Measurements from ENCODE around the gene SOX13. TPM values are rescaled to one million over a fixed set of nuclear protein-coding genes. Genes with fewer than 3 reads are reported as not detected.

SOX13 gene
- total RNA-seq, 1 donor from 2014 or later = 28.6 TPM

DNA sequence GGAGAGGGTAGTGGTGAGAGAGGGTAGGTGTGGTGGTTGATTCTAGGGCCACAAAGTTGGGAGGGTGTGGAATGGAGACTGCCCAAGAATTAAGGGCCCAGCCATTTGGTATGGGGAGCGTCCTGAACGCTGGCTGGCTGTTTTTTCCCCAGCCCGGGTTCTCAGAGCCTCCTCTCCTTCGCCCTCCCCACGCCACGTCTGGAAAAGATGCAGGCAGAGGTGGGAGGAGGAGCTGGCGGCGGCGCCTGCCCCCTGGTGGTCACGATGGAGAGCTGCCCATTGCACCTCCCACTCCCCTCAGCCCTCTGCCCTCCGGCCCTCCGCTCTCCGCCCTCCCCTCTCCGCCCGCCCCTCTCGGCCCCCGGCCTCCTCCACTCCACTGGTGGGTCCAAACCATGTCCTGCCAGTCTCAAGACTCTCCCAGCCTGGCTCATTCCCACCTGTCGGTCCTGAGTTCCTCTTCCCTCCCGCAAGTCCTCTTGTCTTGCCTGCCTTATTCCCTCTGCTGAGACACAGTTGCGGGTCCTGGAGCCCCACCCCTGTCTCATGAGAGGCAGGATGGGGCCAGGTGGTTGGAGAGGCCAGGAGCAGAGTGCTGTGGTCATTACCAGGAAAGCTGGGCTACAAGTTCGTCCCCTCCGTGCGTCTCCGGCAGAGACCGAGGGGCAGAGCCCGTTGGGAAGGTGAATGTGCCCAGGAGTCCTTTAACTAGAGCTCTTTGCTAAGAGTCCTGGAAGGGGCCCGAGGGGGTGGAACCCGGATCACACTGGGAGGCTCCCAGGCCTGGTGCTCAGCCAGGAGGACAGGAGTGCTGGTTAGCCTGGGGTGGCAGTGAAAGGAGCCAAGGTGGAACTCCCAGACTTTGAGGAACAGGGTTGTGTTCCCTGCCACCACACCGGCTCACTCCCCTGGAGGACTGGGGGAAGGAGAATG, 56.3 kb downstream of the SOX13 start:
- H3K9ac ChIP-seq = no peak overlapping the region

DNA sequence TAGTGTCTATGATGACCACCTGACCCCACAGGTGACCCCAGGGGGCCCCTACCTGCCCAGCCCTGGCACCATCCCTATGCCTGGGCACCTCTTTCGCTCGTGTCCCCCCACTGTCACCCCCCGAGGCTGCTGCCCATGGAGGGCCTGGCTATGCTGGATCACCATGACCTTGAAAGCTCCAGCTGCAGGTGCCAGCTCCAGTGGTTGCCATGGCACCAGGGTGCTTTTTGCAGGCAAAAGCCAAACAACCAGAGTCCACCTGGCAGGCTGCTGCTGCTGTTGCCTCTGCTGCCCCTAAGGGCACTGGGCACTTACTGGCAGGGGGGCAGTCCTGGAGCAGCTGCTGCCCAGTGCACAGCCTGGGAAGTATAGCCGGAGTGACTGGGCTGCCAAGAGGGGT, 57.3 kb downstream of the SOX13 start:
- H3K9me3 ChIP-seq (ENCODE audit: low read depth) = no peaks in the 10 kb centered on the region
- H3K4me3 ChIP-seq = no peak overlapping the region
- H3K4me2 ChIP-seq = no peak overlapping the region
- Mint-ChIP-seq H3K36me3 (peaks cover 7% of the 10 kb centered on the region), H3K27me3 (ENCODE audit: insufficient read depth, low read depth) (peaks cover 10% of the 10 kb centered on the region), H3K4me1 (peaks cover 40% of the 10 kb centered on the region), H3K27ac (no peak overlapping the region), H3K4me3 (no peak overlapping the region), H3K9me3 (no peaks in the 10 kb centered on the region)
- H2AFZ ChIP-seq (replicated peaks) = no peak overlapping the region
- no peak for DNase-seq (ENCODE audit: low spot score)
- H3K27me3 ChIP-seq = no peaks in the 10 kb centered on the region
- no peaks in the 10 kb centered on the region for H3K36me3 ChIP-seq
- H3K9ac ChIP-seq = no peak overlapping the region
- peaks cover 15% of the 10 kb centered on the region for H3F3A ChIP-seq (ENCODE audit: low read depth)
- TF ChIP-seq EZH2phosphoT487 (IDR thresholded peaks at IDR 0.05) = no peak
- TF ChIP-seq, protein P1, sequence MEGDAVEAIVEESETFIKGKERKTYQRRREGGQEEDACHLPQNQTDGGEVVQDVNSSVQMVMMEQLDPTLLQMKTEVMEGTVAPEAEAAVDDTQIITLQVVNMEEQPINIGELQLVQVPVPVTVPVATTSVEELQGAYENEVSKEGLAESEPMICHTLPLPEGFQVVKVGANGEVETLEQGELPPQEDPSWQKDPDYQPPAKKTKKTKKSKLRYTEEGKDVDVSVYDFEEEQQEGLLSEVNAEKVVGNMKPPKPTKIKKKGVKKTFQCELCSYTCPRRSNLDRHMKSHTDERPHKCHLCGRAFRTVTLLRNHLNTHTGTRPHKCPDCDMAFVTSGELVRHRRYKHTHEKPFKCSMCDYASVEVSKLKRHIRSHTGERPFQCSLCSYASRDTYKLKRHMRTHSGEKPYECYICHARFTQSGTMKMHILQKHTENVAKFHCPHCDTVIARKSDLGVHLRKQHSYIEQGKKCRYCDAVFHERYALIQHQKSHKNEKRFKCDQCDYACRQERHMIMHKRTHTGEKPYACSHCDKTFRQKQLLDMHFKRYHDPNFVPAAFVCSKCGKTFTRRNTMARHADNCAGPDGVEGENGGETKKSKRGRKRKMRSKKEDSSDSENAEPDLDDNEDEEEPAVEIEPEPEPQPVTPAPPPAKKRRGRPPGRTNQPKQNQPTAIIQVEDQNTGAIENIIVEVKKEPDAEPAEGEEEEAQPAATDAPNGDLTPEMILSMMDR (IDR thresholded peaks at IDR 0.05) = no peak
- TF ChIP-seq EZH2 (IDR thresholded peaks at IDR 0.05) = no peak
- peaks cover 3% of the 10 kb centered on the region for H4K20me1 ChIP-seq (ENCODE audit: low read depth)
- H3K4me1 ChIP-seq = peaks cover 14% of the 10 kb centered on the region
- H3K79me2 ChIP-seq (ENCODE audit: low read depth) = no peaks in the 10 kb centered on the region
- no peak overlapping the region for H3K27ac ChIP-seq

More for the DNA sequence above, 56.3 kb downstream of the SOX13 start:
- no peaks in the 10 kb centered on the region for H3K27me3 ChIP-seq
- peaks cover 3% of the 10 kb centered on the region for H4K20me1 ChIP-seq (ENCODE audit: low read depth)
- H3K36me3 Mint-ChIP-seq = peaks cover 9% of the 10 kb centered on the region
- H3K9me3 ChIP-seq (ENCODE audit: low read depth) = no peaks in the 10 kb centered on the region
- H3K4me3 Mint-ChIP-seq = peak overlapping the region; percentile 48
- H3K27me3 Mint-ChIP-seq (ENCODE audit: insufficient read depth, low read depth) = peaks cover 11% of the 10 kb centered on the region
- H3F3A ChIP-seq (ENCODE audit: low read depth) = peaks cover 15% of the 10 kb centered on the region
- no peaks in the 10 kb centered on the region for H3K36me3 ChIP-seq
- peak overlapping the region; percentile 18 for H3K4me3 ChIP-seq
- H3K27ac ChIP-seq = no peak overlapping the region
- peaks cover 42% of the 10 kb centered on the region for H3K4me1 Mint-ChIP-seq
- TF ChIP-seq, protein P1 (IDR thresholded peaks at IDR 0.05) = peak; percentile 81
- TF ChIP-seq EZH2phosphoT487 (IDR thresholded peaks at IDR 0.05) = no peak
- peak overlapping the region; percentile 96 for H3K27ac Mint-ChIP-seq
- DNase-seq (ENCODE audit: low spot score) = peak; percentile 84
- no peaks in the 10 kb centered on the region for H3K9me3 Mint-ChIP-seq
- H2AFZ ChIP-seq (replicated peaks) = no peak overlapping the region
- peaks cover 14% of the 10 kb centered on the region for H3K4me1 ChIP-seq
- H3K4me2 ChIP-seq = peak overlapping the region; percentile 67
- no peaks in the 10 kb centered on the region for H3K79me2 ChIP-seq (ENCODE audit: low read depth)

DNA sequence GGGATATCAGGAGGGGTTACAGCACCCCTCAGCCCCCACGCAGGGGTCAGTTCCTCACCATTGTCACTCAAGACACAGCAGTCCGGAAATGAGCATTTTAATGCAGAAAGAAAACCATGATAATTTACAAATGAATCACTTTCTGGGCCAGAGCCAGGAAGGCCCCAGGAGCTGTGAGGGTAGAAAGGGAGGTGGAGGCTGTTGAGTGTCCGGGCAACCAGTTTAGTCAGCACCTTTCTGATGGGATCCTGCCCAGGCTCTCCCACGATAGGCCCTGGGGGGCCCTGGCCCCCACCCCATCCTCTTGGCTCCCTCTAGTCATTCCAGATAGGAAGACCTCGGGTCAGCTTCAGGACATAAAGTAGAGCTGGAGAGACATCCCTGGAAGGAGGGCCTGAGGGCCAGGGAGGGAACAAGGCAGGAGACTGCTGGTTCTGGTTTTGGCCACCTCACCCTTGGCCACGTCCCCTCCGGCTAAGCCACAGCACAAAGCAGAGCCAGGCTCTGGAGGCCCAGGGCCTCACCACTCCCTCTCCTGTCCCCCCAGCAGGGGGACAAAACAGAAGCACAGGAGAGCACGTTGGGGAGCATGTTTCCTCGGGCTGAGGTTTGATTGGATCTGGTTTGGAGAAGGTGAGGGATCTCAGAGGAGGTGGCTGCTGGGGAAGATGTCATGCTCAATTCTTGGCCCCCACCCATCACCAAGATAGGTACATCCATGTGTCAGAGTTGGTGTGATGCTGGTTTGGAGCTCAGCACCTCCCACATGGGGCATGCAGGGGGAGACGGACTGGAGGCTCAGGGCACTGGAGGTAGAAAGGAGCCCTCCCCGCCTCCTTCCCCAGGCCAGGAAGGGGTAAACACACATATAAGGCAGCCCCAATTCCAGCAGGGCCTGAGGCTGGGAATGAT, 58.3 kb downstream of the SOX13 start:
- no peaks in the 10 kb centered on the region for H3K9me3 Mint-ChIP-seq
- no peaks in the 10 kb centered on the region for H3K27me3 ChIP-seq
- H3K4me3 Mint-ChIP-seq = peak overlapping the region; percentile 43
- TF ChIP-seq, protein P1 (IDR thresholded peaks at IDR 0.05) = no peak
- TF ChIP-seq EZH2 (IDR thresholded peaks at IDR 0.05) (no peak), EZH2phosphoT487 (IDR thresholded peaks at IDR 0.05) (no peak)
- peaks cover 15% of the 10 kb centered on the region for H3F3A ChIP-seq (ENCODE audit: low read depth)
- H3K9me3 ChIP-seq (ENCODE audit: low read depth) = no peaks in the 10 kb centered on the region
- no peak overlapping the region for H2AFZ ChIP-seq (replicated peaks)
- no peak overlapping the region for H3K27ac ChIP-seq
- no peak overlapping the region for H3K27ac Mint-ChIP-seq
- H4K20me1 ChIP-seq (ENCODE audit: low read depth) = peaks cover 3% of the 10 kb centered on the region
- peaks cover 11% of the 10 kb centered on the region for H3K27me3 Mint-ChIP-seq (ENCODE audit: insufficient read depth, low read depth)
- no peaks in the 10 kb centered on the region for H3K79me2 ChIP-seq (ENCODE audit: low read depth)
- H3K36me3 ChIP-seq = no peaks in the 10 kb centered on the region
- no peak overlapping the region for H3K9ac ChIP-seq
- H3K36me3 Mint-ChIP-seq = peaks cover 2% of the 10 kb centered on the region
- DNase-seq (ENCODE audit: low spot score) = no peak
- H3K4me1 ChIP-seq = peaks cover 14% of the 10 kb centered on the region
- H3K4me3 ChIP-seq = no peak overlapping the region
- H3K4me2 ChIP-seq = no peak overlapping the region
- peaks cover 34% of the 10 kb centered on the region for H3K4me1 Mint-ChIP-seq

Measured in neural progenitor cell (in vitro differentiated cells).